ENCODE results near the gene IFNA1. TPM values are rescaled to one million over a fixed set of nuclear protein-coding genes. Genes with fewer than 3 reads are reported as not detected.
A peak's percentile ranks its signal among the peaks of the same experiment; 100 is the strongest.

The IFNA1 gene
- total RNA-seq, 1 experiment from 2014 or later, result not detected

- H3K27ac Mint-ChIP-seq (ENCODE audit: unreplicated experiment), result no peak overlapping the region
Measured at GRCh38 chr9:21412107-21412506, 28.1 kb upstream of the IFNA1 start.

GRCh38 chr9:21413151-21413550, 27.1 kb upstream of the IFNA1 start:
- Mint-ChIP-seq H3K4me3 (ENCODE audit: low read depth, unreplicated experiment) (no peak overlapping the region), H3K4me1 (ENCODE audit: low read depth, unreplicated experiment) (peaks cover 37% of the 10 kb centered on the region), H3K27me3 (ENCODE audit: unreplicated experiment) (no peaks in the 10 kb centered on the region), H3K27ac (ENCODE audit: unreplicated experiment) (no peak overlapping the region), H3K36me3 (ENCODE audit: insufficient read depth, unreplicated experiment) (no peaks in the 10 kb centered on the region), H3K9me3 (ENCODE audit: low read depth, unreplicated experiment) (no peaks in the 10 kb centered on the region)
- DNase-seq, result no peak
- no peak for TF ChIP-seq CTCF (IDR thresholded peaks at IDR 0.05; ENCODE audit: unreplicated experiment)
- BruUV-seq (replicated peaks), result no TSS peak
- CTCF ChIA-PET, result no interaction called here
- intact Hi-C loops (cut with micrococcal nuclease; ENCODE audit: unreplicated experiment), result no loop called here

More at GRCh38 chr9:21412107-21412506, 28.1 kb upstream of the IFNA1 start:
- no peaks in the 10 kb centered on the region for H3K27me3 Mint-ChIP-seq (ENCODE audit: unreplicated experiment)
- no TSS peak for BruUV-seq (replicated peaks)
- CTCF ChIA-PET, result no interaction called here
- DNase-seq, result no peak
- intact Hi-C loops (cut with micrococcal nuclease; ENCODE audit: unreplicated experiment), result no loop called here
- H3K4me3 Mint-ChIP-seq (ENCODE audit: low read depth, unreplicated experiment), result no peak overlapping the region
- no peak for TF ChIP-seq CTCF (IDR thresholded peaks at IDR 0.05; ENCODE audit: unreplicated experiment)
- H3K4me1 Mint-ChIP-seq (ENCODE audit: low read depth, unreplicated experiment), result peaks cover 31% of the 10 kb centered on the region
- no peaks in the 10 kb centered on the region for H3K36me3 Mint-ChIP-seq (ENCODE audit: insufficient read depth, unreplicated experiment)
- H3K9me3 Mint-ChIP-seq (ENCODE audit: low read depth, unreplicated experiment), result no peaks in the 10 kb centered on the region

- Mint-ChIP-seq H3K36me3 (ENCODE audit: insufficient read depth, unreplicated experiment) (no peaks in the 10 kb centered on the region), H3K27ac (ENCODE audit: unreplicated experiment) (no peak overlapping the region), H3K4me3 (ENCODE audit: low read depth, unreplicated experiment) (no peak overlapping the region), H3K4me1 (ENCODE audit: low read depth, unreplicated experiment) (peaks cover 37% of the 10 kb centered on the region), H3K27me3 (ENCODE audit: unreplicated experiment) (no peaks in the 10 kb centered on the region), H3K9me3 (ENCODE audit: low read depth, unreplicated experiment) (no peaks in the 10 kb centered on the region)
- no peak for DNase-seq
- intact Hi-C loops (cut with micrococcal nuclease; ENCODE audit: unreplicated experiment), result no loop called here
- CTCF ChIA-PET, result no interaction called here
- BruUV-seq (replicated peaks), result no TSS peak
- peak; percentile 10 for TF ChIP-seq CTCF (IDR thresholded peaks at IDR 0.05; ENCODE audit: unreplicated experiment)
Measured at GRCh38 chr9:21413624-21414023, 26.6 kb upstream of the IFNA1 start.

GRCh38 chr9:21414220-21414940, 25.9 kb upstream of the IFNA1 start:
- no peak for DNase-seq
- H3K9me3 Mint-ChIP-seq (ENCODE audit: low read depth, unreplicated experiment), result no peaks in the 10 kb centered on the region
- BruUV-seq (replicated peaks), result no TSS peak
- intact Hi-C loops (cut with micrococcal nuclease; ENCODE audit: unreplicated experiment), result no loop called here
- CTCF ChIA-PET, result no interaction called here
- TF ChIP-seq CTCF (IDR thresholded peaks at IDR 0.05; ENCODE audit: unreplicated experiment), result no peak
- H3K4me3 Mint-ChIP-seq (ENCODE audit: low read depth, unreplicated experiment), result no peak overlapping the region
- H3K27me3 Mint-ChIP-seq (ENCODE audit: unreplicated experiment), result no peaks in the 10 kb centered on the region
- H3K4me1 Mint-ChIP-seq (ENCODE audit: low read depth, unreplicated experiment), result peaks cover 37% of the 10 kb centered on the region
- no peaks in the 10 kb centered on the region for H3K36me3 Mint-ChIP-seq (ENCODE audit: insufficient read depth, unreplicated experiment)
- no peak overlapping the region for H3K27ac Mint-ChIP-seq (ENCODE audit: unreplicated experiment)

Data from Calu3 (cell line).